HL-60 (cell line): ENCODE data around the gene CERT1.

ENCODE experiments used
- DNase-seq, 2 experiments: peaks; one replicate each; pipeline ENCODE4 v3.0.0-alpha.2; 2010 to 2020; ENCODE audit warnings: low read depth in 1 of 2, low spot score in 1 of 2
- H3K27ac ChIP-seq: fragments of 250-450 bp; sonication (Bioruptor Pico); replicated peaks from 2 replicates; pipeline ENCODE4 v1.5.1; 2020; ENCODE audit warnings: mild to moderate bottlenecking, moderate library complexity
- H3K27me3 ChIP-seq: fragments of 250-450 bp; sonication (Bioruptor Pico); 2 replicates; pipeline ENCODE4 v1.5.1; 2021; ENCODE audit warnings: mild to moderate bottlenecking, moderate library complexity; ENCODE audit not compliant: insufficient read depth, poor library complexity, severe bottlenecking
- H3K4me3 ChIP-seq: replicated peaks from 2 replicates; pipeline ENCODE4 v1.5.1; 2011; ENCODE audit warnings: mild to moderate bottlenecking, control low read depth, low read length; ENCODE audit not compliant: insufficient read depth
- GABPA ChIP-seq: IDR thresholded peaks from 2 replicates; pipeline ENCODE4 v1.6.1; 2012; ENCODE audit warnings: low read depth
- POLR2AphosphoS5 ChIP-seq: IDR thresholded peaks from 2 replicates; pipeline ENCODE4 v1.6.1; 2012; ENCODE audit warnings: low read depth
- REST ChIP-seq: IDR thresholded peaks from 2 replicates; pipeline ENCODE4 v1.6.1; 2012; ENCODE audit warnings: low read depth; ENCODE audit not compliant: insufficient replicate concordance
- SPI1 ChIP-seq: IDR thresholded peaks from 2 replicates; pipeline ENCODE4 v1.6.1; 2012; ENCODE audit warnings: low read depth, mild to moderate bottlenecking, borderline replicate concordance
- TF ChIP-seq, protein P1 (sequence below): IDR thresholded peaks from one replicate; pipeline ENCODE4 v1.5.1; 2011; ENCODE audit warnings: low read length, control low read depth, inconsistent platforms; ENCODE audit not compliant: insufficient read depth

Gene CERT1

GRCh38 chr5:75356719-75357118 is 154.7 kb downstream of the CERT1 start:
- Histone ChIP-seq H3K4me3 (no peak overlapping the region), H3K27me3 (no peaks in the 10 kb centered on the region), H3K27ac (no peak overlapping the region)
- no peak for DNase-seq
- TF ChIP-seq, protein P1, sequence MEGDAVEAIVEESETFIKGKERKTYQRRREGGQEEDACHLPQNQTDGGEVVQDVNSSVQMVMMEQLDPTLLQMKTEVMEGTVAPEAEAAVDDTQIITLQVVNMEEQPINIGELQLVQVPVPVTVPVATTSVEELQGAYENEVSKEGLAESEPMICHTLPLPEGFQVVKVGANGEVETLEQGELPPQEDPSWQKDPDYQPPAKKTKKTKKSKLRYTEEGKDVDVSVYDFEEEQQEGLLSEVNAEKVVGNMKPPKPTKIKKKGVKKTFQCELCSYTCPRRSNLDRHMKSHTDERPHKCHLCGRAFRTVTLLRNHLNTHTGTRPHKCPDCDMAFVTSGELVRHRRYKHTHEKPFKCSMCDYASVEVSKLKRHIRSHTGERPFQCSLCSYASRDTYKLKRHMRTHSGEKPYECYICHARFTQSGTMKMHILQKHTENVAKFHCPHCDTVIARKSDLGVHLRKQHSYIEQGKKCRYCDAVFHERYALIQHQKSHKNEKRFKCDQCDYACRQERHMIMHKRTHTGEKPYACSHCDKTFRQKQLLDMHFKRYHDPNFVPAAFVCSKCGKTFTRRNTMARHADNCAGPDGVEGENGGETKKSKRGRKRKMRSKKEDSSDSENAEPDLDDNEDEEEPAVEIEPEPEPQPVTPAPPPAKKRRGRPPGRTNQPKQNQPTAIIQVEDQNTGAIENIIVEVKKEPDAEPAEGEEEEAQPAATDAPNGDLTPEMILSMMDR, result no peak
- TF ChIP-seq REST, result no peak
- no peak for TF ChIP-seq SPI1
- TF ChIP-seq POLR2AphosphoS5, result no peak
- TF ChIP-seq GABPA, result no peak

GRCh38 chr5:75355236-75355635 is 156.2 kb downstream of the CERT1 start:
- no peak for DNase-seq

GRCh38 chr5:75351139-75351926 is 160.1 kb downstream of the CERT1 start:
- Histone ChIP-seq H3K27me3 (no peaks in the 10 kb centered on the region), H3K27ac (no peak overlapping the region), H3K4me3 (no peak overlapping the region)
- DNase-seq, result no peak
- TF ChIP-seq REST (no peak), GABPA (no peak), POLR2AphosphoS5 (no peak), SPI1 (no peak)
- TF ChIP-seq, protein P1, result no peak

More at GRCh38 chr5:75355236-75355635, 156.2 kb downstream of the CERT1 start:
- H3K27ac ChIP-seq, result no peak overlapping the region
- TF ChIP-seq, protein P1, result no peak
- TF ChIP-seq GABPA, result no peak
- no peak for TF ChIP-seq REST
- H3K4me3 ChIP-seq, result no peak overlapping the region
- no peaks in the 10 kb centered on the region for H3K27me3 ChIP-seq
